HCEC 1CT (cell line): Measurements from ENCODE around the gene IFI44.

Source experiments
- DNase-seq: peaks from one replicate; pipeline ENCODE4 v3.0.0-alpha.2; 2017

The IFI44 gene, protein sequence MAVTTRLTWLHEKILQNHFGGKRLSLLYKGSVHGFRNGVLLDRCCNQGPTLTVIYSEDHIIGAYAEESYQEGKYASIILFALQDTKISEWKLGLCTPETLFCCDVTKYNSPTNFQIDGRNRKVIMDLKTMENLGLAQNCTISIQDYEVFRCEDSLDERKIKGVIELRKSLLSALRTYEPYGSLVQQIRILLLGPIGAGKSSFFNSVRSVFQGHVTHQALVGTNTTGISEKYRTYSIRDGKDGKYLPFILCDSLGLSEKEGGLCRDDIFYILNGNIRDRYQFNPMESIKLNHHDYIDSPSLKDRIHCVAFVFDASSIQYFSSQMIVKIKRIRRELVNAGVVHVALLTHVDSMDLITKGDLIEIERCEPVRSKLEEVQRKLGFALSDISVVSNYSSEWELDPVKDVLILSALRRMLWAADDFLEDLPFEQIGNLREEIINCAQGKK

DNA sequence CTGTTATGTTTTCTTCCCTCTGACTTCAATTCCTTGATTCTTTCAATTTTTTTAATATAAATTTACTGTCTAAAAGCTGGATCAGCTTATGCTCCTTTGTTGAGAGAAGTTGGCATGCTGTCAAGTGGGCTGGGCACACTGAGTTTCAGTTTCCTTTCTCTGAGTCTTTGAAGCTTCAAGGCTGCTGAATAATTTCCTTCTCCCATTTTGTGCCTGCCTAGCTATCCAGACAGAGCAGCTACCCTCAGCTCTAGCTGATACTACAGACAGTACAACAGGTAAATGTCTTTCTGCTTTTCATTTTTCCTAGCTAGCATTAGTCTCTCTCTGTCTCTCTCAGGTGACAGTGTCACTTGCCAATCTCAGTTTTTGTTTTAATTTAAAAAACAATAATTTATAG, at the start of gene IFI44:
TSS of gene IFI44 (plus strand) at position 204 of the 400 bp plus-strand sequence. CDS start 365 bp downstream, outside the sequence.
- DNase-seq, result peak; percentile 64

DNA sequence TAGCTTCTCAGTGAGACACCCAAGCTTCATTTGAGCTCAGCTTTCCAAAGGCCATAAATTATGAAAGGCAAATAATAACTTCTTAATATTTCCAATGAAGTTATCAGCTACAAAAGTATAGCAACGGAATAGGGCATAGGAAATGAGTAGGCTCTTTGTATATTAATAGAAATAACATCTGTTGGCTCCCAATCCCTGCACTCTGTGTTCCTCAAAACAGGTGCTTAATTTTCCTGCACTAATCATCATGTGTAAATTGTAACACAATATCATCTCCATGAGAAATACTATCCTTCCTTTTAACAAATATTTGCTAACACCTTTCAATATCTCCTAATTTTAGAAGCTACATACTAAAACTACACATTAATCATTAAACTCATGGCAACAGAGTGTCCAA, 48.6 kb upstream of the IFI44 start:
- no peak for DNase-seq

DNA sequence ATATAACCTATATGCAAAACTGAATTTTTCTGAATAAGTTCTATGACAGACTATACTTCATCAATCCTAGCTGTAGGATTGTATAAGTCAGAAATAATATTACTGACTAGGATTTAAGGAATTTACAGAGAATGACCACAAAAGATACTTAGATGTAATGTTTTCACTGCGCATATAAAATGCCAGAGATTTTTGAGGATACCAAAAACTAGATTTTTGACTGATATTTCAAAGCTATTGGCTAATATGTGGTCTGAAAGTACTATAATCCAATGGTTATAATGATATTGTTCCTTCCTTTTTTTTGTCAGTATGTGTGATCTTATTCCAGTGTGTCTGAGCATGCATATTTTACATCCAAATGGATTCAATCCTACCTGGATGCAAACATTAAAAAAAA, 46.4 kb upstream of the IFI44 start:
- DNase-seq, result no peak

DNA sequence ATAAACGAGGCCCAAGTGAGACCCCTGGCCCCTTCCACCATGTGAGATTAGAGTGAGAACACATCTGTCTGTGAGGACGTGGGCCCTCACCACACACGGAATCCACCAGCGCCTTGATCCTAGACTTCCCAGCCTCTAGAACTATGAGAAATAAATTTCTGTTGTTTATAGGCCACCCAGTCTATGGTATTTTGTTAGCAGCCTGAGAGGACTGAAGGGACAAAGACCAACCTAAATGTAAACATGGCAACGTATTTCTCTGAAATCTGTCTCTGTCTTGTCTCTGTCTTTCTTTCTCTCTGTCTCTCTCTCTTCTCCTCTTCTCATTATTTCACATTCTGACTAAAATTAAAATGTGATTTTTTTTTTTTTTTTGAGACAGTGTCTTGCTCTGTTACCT, 45.0 kb upstream of the IFI44 start:
- DNase-seq, result no peak

DNA sequence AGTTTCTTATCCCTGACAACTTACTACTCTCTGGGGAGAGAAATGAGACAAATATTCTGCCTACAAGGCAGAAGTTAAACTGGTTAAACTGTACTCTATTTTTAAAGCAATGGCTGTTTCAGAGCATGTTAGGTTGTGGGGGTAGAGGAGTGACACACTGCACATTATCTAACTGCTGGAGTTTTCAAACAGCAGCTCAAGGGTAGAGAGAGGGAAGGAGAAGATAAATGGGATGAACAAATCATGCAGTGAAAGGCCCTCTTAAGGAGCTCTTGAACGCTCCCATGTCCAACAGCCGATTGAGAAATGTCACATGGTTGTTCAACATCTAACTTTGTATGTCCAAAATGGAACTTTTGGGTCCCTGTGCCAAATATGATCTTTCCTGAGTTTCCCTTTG, 43.4 kb upstream of the IFI44 start:
- DNase-seq, result no peak

DNA sequence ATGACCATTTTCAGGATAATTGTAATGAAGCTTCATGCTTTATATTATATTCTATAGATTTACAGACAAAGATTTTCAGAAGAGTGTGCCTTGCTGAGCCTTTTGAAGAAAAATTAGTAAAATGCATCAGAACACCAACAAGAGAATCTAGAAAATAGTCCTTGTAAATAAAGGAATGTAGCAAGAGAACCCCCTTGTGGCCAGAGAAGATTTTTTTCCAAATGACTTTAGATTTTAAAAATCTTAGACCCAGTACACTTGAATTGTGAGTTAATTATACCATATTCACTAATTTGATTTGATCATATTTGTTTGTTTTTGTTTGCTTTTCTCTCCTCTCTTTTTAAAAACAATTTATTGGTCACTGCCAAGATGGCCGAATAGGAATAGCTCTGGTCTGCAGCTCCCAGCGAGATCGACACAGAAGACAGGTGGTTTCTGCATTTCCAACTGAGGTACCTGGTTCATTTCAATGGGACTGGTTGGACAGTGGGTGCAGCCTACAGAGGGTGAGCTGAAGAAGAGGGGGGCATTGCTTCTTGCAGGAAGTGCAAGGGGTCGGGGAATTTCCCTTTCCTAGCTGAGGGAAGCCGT, 42.2 kb upstream of the IFI44 start:
- peak; percentile 47 for DNase-seq

DNA sequence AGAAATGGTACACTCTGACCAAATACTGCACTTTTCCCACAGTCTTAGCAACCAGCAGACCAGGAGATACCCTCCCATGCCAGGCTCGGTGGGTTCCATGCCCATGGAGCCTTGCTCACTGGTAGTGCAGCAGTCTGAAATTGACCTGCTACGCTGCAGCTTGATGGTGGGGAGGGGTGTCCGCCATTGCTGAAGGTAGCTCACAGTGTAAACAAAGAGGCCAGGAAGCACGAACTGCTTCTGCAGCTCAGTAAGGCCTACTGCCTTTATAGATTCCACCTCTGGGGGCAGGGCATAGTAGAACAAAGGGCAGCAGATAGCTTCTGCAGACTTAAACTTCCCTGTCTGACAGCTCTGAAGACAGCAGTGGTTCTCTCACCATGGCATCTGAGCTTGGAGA, 41.7 kb upstream of the IFI44 start:
- DNase-seq, result no peak

DNA sequence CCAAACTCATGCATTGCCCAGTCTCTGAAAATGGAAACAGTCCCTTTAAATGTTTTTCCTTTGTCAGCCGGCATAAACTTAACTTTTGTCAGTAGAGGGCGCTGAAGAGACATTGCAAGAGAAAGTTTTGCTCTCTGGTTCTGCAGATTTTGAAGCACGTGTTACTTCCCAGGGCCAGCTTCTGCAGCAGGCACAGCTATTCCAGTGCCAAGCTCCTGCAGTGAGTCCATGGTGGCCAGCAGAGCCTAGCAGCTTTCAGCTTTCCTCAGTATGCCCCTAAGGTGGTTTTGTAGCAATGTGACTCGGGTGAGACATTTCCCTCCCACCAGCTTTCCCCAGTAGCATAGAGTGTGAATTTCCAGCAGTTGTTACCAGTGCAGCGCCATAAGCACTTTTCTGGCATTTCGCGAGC, 32.0 kb upstream of the IFI44 start:
- peak; percentile 78 for DNase-seq

DNA sequence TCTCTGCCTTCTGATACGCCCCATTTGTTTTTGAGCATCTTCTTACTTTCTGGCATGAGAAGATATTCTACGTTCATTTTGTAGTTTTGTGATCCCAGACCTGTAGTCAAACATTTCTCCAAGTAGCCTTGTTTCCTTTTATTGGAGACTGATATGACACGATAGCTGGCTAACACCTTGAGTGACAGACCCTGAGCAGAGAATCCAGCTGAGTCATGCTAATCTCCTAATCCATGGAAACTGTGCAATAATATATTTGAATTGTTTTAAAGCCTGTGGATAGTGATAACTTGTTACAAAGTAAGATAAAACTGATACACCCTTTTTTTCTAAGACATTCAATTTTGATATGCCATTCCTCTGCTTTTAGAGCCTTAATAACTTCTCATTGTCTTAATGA, 30.6 kb upstream of the IFI44 start:
- DNase-seq, result no peak

DNA sequence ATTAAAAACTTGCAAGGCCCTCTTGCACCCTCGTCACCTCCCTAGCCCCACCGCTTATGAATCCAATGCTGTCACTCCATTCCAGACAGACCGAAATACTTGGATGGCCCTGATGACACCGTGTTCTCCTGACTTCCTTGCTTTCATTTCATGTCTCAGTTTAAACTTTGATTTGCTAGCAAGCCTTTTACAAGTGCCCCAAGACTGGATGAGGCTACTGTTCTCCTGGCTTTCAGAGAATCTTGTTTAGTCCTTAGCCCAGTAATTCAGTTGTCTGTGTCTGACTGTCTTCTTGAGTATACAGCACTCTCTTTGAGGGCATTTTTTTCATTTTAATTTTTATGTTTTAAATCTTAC, 30.2 kb upstream of the IFI44 start:
- no peak for DNase-seq

DNA sequence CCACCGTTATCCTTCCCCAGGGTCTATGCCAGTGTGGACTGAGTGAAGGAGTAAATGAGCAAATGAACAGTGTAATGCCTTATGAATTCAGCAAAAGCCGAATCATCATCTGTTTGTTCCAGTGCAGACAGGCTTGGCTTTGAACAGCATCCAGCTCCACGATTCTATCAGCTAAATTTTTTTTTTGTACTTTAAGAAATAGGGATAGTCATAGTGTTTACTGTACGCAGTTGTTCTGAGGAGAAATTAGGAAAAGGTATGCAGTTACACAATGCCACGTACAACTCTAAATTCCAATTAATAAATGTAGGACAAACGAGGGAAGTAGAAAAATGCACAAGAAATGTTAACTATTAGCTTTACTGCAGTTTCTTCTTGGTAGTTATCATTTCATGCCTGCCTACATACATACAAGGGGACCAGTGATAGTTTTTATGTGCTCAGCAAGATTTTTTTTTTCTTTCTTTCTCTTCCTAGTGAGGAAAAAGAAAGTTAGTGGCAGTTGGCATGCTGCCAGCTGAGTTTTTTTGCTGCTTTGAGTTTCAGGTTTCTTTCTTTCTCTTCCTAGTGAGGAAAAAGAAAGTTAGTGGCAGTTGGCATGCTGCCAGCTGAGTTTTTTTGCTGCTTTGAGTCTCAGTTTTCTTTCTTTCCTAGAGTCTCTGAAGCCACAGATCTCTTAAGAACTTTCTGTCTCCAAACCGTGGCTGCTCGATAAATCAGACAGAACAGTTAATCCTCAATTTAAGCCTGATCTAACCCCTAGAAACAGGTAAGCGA, 29.6 kb upstream of the IFI44 start, which contains the start of gene IFI44L:
TSS of gene IFI44L (plus strand) at position 646 of the 777 bp plus-strand sequence. CDS start 7,468 bp downstream, outside the sequence.
- DNase-seq, result peak; percentile 75

DNA sequence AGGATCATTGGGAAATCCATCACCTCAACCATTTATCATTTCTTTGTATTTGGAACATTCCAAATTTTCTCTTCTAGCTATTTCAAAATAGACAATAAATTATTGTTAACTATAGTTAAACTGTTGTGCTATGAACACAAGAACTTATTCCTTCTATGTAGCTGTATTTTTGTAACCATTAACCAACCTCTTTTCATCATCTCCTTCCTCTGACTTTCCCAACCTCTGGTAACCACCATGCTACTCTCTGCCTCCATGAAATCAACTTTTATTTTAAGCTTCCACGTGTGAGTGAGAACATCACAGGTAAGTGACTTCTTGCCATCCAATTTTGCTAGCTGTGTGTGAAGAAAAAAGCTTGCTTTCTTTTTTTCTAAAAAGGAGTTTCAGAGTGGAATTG, 29.0 kb upstream of the IFI44 start:
- DNase-seq, result no peak

DNA sequence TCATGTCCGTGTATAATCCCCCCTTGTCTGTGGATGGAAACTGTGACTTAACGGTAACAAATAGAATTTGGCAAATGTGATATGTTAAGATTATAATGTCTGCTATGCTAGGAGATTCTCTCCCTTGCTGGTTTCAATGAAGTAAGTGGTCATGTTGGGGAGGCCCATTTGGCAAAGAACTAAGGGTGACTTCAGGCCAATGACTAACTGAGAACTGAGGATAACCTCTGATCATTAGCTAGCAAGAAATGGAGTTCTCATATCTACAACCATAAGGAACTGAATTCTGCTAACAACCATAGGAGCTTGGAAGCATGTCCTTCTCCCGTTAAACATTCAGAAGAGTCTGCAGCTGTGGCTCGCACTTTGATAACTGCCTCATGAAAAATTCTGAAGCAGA, 27.1 kb upstream of the IFI44 start:
- peak; percentile 20 for DNase-seq

DNA sequence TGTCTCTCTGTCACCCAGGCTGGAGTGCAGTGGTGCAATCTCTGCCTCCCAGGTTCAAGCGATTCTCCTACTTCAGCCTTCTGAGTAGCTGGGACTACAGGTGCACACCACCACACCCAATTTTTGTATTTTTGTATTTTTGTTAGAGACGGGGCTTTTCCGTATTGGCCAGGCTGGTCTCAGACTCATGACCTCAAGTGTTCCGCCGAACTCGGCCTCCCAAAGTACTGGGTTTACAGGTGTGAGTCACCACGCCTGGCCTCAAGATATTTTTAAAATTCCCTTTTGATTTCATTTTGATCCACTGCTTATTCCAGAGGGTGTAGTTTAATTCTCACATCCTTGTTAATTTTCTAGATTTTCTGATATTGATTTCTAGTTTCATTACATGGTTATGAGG, 25.6 kb upstream of the IFI44 start:
- DNase-seq, result no peak

DNA sequence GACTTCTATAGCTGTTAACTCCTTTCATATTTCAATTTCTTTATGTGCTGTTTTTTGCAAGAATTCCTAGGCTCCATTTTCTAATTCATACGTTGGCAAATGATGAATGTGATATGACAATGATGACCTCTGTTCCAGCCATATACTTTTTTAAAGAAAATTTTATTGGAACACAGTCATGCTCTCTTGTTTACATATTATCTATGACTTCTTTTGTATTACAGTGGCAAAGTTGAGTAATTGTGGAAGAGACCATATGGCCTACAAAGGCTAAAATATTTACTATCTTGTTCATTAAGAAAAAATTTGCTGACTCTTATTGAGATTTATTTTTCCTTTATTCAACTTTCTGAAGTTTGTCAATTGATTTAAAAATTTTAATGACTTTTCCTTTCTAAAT, 22.3 kb upstream of the IFI44 start:
- DNase-seq, result peak; percentile 92

DNA sequence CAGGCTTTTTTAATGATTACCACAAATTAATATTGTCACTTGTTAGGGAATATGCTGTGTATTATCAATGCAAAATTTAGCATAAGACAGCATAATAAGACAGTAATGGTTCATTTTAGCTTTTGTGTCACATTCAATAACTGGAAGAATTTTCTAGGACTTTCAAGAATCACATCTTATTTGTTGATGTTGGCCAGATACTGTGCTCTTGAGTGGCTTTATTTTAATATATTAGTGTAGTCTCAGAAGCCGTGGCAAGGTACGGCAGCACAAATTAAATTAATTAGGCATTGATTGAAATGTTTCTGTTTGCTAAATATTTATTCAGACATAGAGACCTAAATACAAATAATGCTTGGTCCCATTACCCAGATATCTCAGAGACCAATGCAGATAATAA, 19.0 kb upstream of the IFI44 start:
- no peak for DNase-seq

DNA sequence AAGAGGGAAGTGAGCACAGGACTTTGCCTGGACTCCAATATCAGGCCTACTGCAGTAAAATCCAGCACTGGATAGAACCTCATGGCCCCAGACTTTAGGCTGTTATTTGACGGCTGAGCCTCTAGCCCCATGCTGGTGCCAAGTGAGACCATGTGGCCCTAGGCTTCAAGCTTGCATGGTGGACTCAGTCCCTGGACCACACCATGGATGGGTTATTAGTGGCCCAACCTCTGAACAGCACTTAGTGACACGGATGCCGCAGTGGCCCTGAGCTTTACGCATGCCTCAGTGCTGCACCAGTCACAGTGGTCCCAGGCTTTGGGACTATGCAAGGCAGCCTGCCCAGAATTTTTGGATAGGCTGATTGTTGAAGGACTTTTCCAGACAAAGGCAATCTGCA, 16.4 kb upstream of the IFI44 start:
- no peak for DNase-seq

DNA sequence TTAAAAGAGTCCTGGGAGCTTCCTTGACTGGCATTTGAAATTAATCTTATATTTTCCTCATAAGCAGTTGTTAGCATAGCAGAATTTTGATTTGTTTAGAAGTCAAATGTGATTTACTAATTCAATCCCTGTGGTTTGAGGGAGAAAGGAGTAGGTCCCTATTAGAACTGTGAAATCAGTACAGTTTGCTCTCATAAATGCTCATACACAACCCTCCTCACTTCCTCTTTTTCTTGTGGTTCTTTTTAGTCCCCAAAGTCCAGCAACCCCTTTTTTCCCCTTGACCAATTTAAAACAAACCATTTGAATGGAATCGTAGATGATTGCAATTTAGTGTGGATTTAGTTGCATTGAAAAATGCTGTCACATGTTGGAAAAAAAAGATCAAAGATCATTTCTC, 9.2 kb upstream of the IFI44 start:
- DNase-seq, result no peak

DNA sequence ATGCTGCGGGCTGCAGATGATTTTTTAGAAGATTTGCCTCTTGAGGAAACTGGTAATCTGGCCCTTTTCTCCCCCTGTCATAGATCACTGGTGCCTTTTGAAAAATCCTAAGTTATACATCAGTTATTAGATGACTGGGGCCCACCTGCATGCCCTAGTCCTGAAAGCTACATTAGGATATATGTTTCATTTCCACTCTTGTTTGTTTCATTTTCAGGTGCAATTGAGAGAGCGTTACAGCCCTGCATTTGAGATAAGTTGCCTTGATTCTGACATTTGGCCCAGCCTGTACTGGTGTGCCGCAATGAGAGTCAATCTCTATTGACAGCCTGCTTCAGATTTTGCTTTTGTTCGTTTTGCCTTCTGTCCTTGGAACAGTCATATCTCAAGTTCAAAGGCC, 8.1 kb upstream of the IFI44 start:
- no peak for DNase-seq

DNA sequence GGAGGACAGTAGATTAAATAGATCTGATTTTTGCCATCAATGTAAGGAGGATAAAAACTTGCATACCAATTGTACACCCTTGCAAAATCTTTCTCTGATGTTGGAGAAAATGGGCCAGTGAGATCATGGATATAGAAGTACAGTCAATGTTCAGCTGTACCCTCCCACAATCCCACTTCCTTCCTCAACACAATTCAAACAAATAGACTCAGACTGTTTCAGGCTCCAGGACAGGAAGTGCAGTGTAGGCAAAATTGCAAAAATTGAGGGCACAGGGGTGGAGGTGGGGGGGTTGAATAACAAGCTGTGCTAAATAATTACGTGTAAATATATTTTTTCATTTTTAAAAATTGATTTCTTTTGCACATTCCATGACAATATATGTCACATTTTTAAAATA, 3.9 kb upstream of the IFI44 start:
- DNase-seq, result no peak

DNA sequence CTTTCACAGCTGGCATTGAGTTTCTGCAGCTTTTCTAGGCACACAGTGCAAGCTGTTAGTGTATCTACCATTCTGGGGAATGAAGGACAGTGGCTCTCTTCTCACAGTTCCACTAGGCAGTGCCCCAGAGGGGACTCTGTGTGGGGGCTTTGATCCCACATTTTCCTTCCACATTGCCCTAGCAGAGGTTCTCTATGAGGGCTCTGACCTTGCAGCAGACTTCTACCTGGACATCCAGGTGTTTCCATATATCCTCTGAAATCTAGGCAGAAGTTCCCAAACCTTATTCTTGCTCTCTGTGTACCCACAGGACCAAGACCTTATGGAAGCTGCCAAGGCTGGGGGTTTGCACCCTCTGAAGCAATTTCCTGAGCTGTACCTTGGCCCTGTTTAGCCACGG, 2.4 kb upstream of the IFI44 start:
- no peak for DNase-seq

DNA sequence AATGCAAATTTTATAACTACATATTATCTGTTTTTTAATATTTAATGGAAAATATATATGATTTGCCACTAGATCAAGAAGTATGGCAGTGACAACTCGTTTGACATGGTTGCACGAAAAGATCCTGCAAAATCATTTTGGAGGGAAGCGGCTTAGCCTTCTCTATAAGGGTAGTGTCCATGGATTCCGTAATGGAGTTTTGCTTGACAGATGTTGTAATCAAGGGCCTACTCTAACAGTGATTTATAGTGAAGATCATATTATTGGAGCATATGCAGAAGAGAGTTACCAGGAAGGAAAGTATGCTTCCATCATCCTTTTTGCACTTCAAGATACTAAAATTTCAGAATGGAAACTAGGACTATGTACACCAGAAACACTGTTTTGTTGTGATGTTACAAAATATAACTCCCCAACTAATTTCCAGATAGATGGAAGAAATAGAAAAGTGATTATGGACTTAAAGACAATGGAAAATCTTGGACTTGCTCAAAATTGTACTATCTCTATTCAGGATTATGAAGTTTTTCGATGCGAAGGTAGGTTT, 556 bp downstream of the IFI44 start:
- DNase-seq, result no peak

DNA sequence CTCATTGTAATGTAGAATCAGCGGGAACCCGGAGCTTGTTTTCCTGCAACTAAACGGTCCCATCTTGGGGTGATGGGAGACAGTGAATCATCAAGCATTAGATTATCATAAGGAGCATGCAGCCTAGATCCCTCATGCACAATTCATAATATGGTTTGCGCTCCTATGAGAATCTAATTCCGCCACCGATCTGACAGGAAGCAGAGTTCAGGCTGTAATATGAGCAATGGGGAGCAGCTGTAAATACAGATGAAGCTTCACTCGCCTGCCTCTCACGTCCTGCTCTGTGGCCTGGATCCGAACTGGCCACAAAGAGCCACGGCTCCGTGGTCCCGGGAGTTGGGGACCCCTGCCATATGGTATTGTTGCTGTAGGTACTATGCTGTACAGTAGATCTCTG, 1.6 kb downstream of the IFI44 start:
- DNase-seq, result no peak
